OCI-LY1 (cell line): Measurements from ENCODE around the gene LHX8.

Experiments
- H2AFZ ChIP-seq: fragments of 200-600 bp; sonication (generic), shearing (Covaris generic); 2 replicates; pipeline ENCODE4 v1.6.0; 2014; ENCODE audit warnings: antibody characterized with exemption, mild to moderate bottlenecking, low read length
- H3F3A ChIP-seq: fragments of 200-600 bp; sonication (generic), shearing (Covaris generic); 2 replicates; pipeline ENCODE4 v1.6.0; 2014; ENCODE audit warnings: mild to moderate bottlenecking, antibody characterized with exemption, low read length, moderate library complexity; ENCODE audit not compliant: insufficient read depth
- H3K27ac ChIP-seq: fragments of 200-600 bp; sonication (generic); 2 replicates; pipeline ENCODE4 v1.5.1; 2014; ENCODE audit warnings: low read length, mixed run types, mild to moderate bottlenecking, low read depth; ENCODE audit not compliant: poor library complexity, severe bottlenecking
- H3K27me3 ChIP-seq: fragments of 200-600 bp; sonication (generic); 2 replicates; pipeline ENCODE4 v1.6.0; 2014; ENCODE audit warnings: antibody characterized with exemption, mild to moderate bottlenecking, low read length, moderate library complexity; ENCODE audit not compliant: insufficient read depth
- H3K36me3 ChIP-seq: fragments of 200-600 bp; sonication (generic); 2 replicates; pipeline ENCODE4 v1.6.1; 2014; ENCODE audit warnings: mild to moderate bottlenecking, antibody characterized with exemption, low read length, moderate library complexity, mixed read lengths; ENCODE audit not compliant: insufficient read depth
- H3K4me1 ChIP-seq: fragments of 200-600 bp; sonication (generic); 2 replicates; pipeline ENCODE4 v1.5.1; 2014; ENCODE audit warnings: mild to moderate bottlenecking, low read length, moderate library complexity; ENCODE audit not compliant: insufficient read depth, severe bottlenecking
- H3K4me2 ChIP-seq: fragments of 200-600 bp; sonication (generic), shearing (Covaris generic); 2 replicates; pipeline ENCODE4 v1.6.1; 2014; ENCODE audit warnings: low read length
- H3K4me3 ChIP-seq: fragments of 200-600 bp; sonication (generic); 2 replicates; pipeline ENCODE4 v1.5.1; 2014; ENCODE audit warnings: low read length, low read depth, mild to moderate bottlenecking, mixed read lengths; ENCODE audit not compliant: poor library complexity, severe bottlenecking
- H3K79me2 ChIP-seq: fragments of 200-600 bp; shearing (Covaris generic); 2 replicates; pipeline ENCODE4 v1.6.1; 2016; ENCODE audit warnings: mixed run types, low read length, mixed read lengths; ENCODE audit not compliant: insufficient read depth
- H3K9ac ChIP-seq: fragments of 200-600 bp; sonication (generic), shearing (Covaris generic); 2 replicates; pipeline ENCODE4 v1.6.1; 2014; ENCODE audit warnings: mild to moderate bottlenecking, low read length, mixed read lengths
- H3K9me2 ChIP-seq: fragments of 200-600 bp; sonication (generic), shearing (Covaris generic); 2 replicates; pipeline ENCODE4 v1.6.1; 2014; ENCODE audit warnings: low read depth, mild to moderate bottlenecking, low read length, mixed read lengths
- H3K9me3 ChIP-seq: fragments of 200-600 bp; shearing (Covaris generic); 2 replicates; pipeline ENCODE4 v1.6.1; 2014; ENCODE audit warnings: low read length, mixed read lengths
- H4K20me1 ChIP-seq: fragments of 200-600 bp; sonication (generic), shearing (Covaris generic); 2 replicates; pipeline ENCODE4 v1.6.0; 2016; ENCODE audit warnings: mild to moderate bottlenecking, low read length; ENCODE audit not compliant: insufficient read depth
- CTCF ChIP-seq: fragments of 200-600 bp; sonication (generic), shearing (Covaris generic); IDR thresholded peaks from 2 replicates; pipeline ENCODE4 v1.5.1; 2017; ENCODE audit warnings: mild to moderate bottlenecking, antibody characterized with exemption, low read length, moderate library complexity, mixed read lengths
- EZH2 ChIP-seq: fragments of 200-600 bp; sonication (generic), shearing (Covaris generic); IDR thresholded peaks from 2 replicates; pipeline ENCODE4 v1.8.0; 2017; ENCODE audit warnings: borderline replicate concordance, mixed run types, mild to moderate bottlenecking, antibody characterized with exemption, low read length, moderate library complexity, mixed read lengths

LHX8 gene

DNA sequence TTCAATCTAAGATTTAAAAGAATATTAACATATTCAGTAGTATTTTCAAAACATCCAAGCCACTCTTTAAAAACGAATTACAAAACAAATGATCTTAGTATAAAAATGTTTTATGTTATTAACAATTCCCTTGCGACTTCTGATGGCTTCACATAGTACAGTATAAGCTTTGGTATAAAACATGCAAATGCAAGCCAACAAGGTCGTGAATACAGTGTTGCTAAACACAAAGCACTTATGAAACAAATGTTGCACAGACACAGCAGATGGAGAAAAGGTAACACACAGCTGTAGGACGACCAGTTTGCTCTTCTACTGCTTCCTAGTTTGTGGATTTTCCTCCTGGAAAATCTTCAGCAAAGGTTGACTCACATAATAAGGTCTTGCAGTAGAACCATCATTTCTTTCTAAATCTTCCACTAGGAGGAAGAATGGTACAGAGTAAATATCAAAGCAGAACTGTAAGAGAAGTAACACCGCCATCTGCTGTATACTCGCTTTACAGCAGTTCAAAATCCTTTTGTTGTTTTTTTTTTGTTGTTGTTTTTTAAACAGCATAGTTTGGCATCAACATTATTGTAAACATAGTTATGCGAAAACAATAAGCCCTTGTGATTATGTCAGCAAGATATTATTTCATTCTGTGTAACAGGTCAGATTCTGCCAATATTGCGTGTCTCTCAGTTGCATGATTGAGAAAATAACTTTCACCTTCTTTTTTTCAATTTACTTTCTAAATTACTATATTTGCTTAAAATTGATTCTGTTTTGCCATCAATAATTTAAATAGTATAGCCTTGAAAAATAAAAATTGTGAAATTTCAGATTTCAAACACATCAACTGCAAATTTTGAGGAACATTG, 69.5 kb downstream of the LHX8 start:
- Histone ChIP-seq H3K4me3 (no peak overlapping the region), H2AFZ (no peak overlapping the region), H3K9me2 (no peaks in the 10 kb centered on the region), H3K27me3 (no peaks in the 10 kb centered on the region), H3K36me3 (no peaks in the 10 kb centered on the region), H3K27ac (no peak overlapping the region), H4K20me1 (no peaks in the 10 kb centered on the region), H3K9me3 (no peaks in the 10 kb centered on the region), H3F3A (no peaks in the 10 kb centered on the region), H3K9ac (no peak overlapping the region), H3K4me1 (no peaks in the 10 kb centered on the region), H3K4me2 (no peak overlapping the region), H3K79me2 (no peaks in the 10 kb centered on the region)
- TF ChIP-seq EZH2 (no peak), CTCF (peak; percentile 91)

DNA sequence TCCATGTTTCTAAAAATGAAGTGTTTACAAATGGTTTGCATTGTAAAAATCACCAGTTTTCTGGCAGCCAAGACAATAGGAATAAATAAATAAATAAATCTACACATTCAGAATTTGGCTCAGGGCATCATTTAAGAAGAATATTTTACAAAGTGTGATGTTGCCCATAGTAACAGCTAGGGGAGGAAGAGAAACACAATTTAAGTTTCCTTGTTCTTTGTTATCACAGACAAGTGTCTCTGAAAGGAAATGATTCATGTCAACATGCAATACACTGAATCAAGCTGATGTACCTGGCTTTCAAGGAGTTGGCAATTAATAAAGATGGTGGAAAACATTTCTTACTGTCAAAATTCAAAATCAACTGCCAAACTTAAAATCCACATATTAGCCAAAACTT, 74.7 kb downstream of the LHX8 start:
- no peak overlapping the region for H3K4me2 ChIP-seq
- no peaks in the 10 kb centered on the region for H3K36me3 ChIP-seq
- no peak overlapping the region for H3K4me3 ChIP-seq
- TF ChIP-seq CTCF, result no peak
- no peak for TF ChIP-seq EZH2
- H3K9me2 ChIP-seq, result no peaks in the 10 kb centered on the region
- no peaks in the 10 kb centered on the region for H4K20me1 ChIP-seq
- H3K9me3 ChIP-seq, result no peaks in the 10 kb centered on the region
- H3K9ac ChIP-seq, result no peak overlapping the region
- H3K27ac ChIP-seq, result no peak overlapping the region
- no peak overlapping the region for H2AFZ ChIP-seq
- H3K4me1 ChIP-seq, result no peaks in the 10 kb centered on the region
- no peaks in the 10 kb centered on the region for H3K27me3 ChIP-seq
- no peaks in the 10 kb centered on the region for H3K79me2 ChIP-seq
- no peaks in the 10 kb centered on the region for H3F3A ChIP-seq
